ENCODE results near the gene MINDY1.
A peak's percentile ranks its signal among the peaks of the same experiment; 100 is the strongest.

MINDY1 gene

GRCh38 chr1:151010346-151010726 is 3.6 kb upstream of the MINDY1 start:
- TF ChIP-seq CTCF (conservative IDR thresholded peaks at IDR 0.05): no peak

GRCh38 chr1:151009674-151010345 is 3.1 kb upstream of the MINDY1 start:
- no peak for TF ChIP-seq CTCF (conservative IDR thresholded peaks at IDR 0.05)
- no peak overlapping the region for H3K27ac ChIP-seq

More at GRCh38 chr1:151010346-151010726, 3.6 kb upstream of the MINDY1 start:
- H3K27ac ChIP-seq: no peak overlapping the region

- peak overlapping the region; percentile 93 for H3K27ac ChIP-seq
- no peak for TF ChIP-seq CTCF (conservative IDR thresholded peaks at IDR 0.05)
Observed at GRCh38 chr1:151009206-151009587, 2.5 kb upstream of the MINDY1 start.

- TF ChIP-seq CTCF (conservative IDR thresholded peaks at IDR 0.05): no peak
- H3K27ac ChIP-seq: peak within 1 kb of the TSS; percentile 93
Observed at GRCh38 chr1:151008244-151009205, 1.8 kb upstream of the MINDY1 start, which contains the start of gene PRUNE1. PRUNE1 (plus strand) TSS chr1:151008449; CDS start chr1:151008633, 184 bp downstream.

- H3K27ac ChIP-seq: peak overlapping the region; percentile 93
- no peak for TF ChIP-seq CTCF (conservative IDR thresholded peaks at IDR 0.05)
Observed at GRCh38 chr1:151007853-151008243, 1.1 kb upstream of the MINDY1 start.

GRCh38 chr1:151005729-151006319 is 878 bp downstream of the MINDY1 start:
- TF ChIP-seq CTCF (conservative IDR thresholded peaks at IDR 0.05): no peak
- peak overlapping the region; percentile 93 for H3K27ac ChIP-seq

GRCh38 chr1:151003180-151003579 is 3.5 kb downstream of the MINDY1 start:
- TF ChIP-seq CTCF (conservative IDR thresholded peaks at IDR 0.05): no peak
- no peak overlapping the region; the same call in 1 of the 2 replicates for H3K27ac ChIP-seq
